ENCODE results near the gene RNASET2. TPM values are rescaled to one million over a fixed set of nuclear protein-coding genes. Genes with fewer than 3 reads are reported as not detected.

Gene RNASET2
- polyA plus RNA-seq, 1 experiment: 28.0 TPM

GRCh38 chr6:166942393-166943168 is 13.8 kb downstream of the RNASET2 start:
- H3K27me3 ChIP-seq (ENCODE audit: control insufficient read depth, insufficient read depth, low read length): no peaks in the 10 kb centered on the region
- ChIA-PET POLR2A (no interaction called here), CTCF (no interaction called here)
- TF ChIP-seq, protein P1, sequence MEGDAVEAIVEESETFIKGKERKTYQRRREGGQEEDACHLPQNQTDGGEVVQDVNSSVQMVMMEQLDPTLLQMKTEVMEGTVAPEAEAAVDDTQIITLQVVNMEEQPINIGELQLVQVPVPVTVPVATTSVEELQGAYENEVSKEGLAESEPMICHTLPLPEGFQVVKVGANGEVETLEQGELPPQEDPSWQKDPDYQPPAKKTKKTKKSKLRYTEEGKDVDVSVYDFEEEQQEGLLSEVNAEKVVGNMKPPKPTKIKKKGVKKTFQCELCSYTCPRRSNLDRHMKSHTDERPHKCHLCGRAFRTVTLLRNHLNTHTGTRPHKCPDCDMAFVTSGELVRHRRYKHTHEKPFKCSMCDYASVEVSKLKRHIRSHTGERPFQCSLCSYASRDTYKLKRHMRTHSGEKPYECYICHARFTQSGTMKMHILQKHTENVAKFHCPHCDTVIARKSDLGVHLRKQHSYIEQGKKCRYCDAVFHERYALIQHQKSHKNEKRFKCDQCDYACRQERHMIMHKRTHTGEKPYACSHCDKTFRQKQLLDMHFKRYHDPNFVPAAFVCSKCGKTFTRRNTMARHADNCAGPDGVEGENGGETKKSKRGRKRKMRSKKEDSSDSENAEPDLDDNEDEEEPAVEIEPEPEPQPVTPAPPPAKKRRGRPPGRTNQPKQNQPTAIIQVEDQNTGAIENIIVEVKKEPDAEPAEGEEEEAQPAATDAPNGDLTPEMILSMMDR (IDR thresholded peaks at IDR 0.05; ENCODE audit: low read depth, low read length): no peak
- H3K4me3 ChIP-seq (ENCODE audit: low read depth, low read length): no peak overlapping the region
- no peak for DNase-seq (ENCODE audit: low read depth, low spot score)
- no peaks in the 10 kb centered on the region for H3K9me3 ChIP-seq (ENCODE audit: control insufficient read depth, insufficient read depth, low read length)
- H3K27ac ChIP-seq (ENCODE audit: low read depth, low read length): no peak overlapping the region

- TF ChIP-seq, protein P1 (IDR thresholded peaks at IDR 0.05; ENCODE audit: low read depth, low read length): no peak
- DNase-seq (ENCODE audit: low read depth, low spot score): no peak
- Histone ChIP-seq H3K9me3 (ENCODE audit: control insufficient read depth, insufficient read depth, low read length) (no peaks in the 10 kb centered on the region), H3K27me3 (ENCODE audit: control insufficient read depth, insufficient read depth, low read length) (no peaks in the 10 kb centered on the region), H3K27ac (ENCODE audit: low read depth, low read length) (no peak overlapping the region), H3K4me3 (ENCODE audit: low read depth, low read length) (no peak overlapping the region)
- ChIA-PET CTCF (interaction anchor here (1.0 kb wide), 1 partner anchor 11 kb away, joined by 3 read pairs; no protein-coding TSS in a partner anchor), POLR2A (no interaction called here)
These were observed 15.7 kb downstream of the RNASET2 start for GRCh38 chr6:166940643-166941068.

- Histone ChIP-seq H3K4me3 (ENCODE audit: low read depth, low read length) (no peak overlapping the region), H3K27me3 (ENCODE audit: control insufficient read depth, insufficient read depth, low read length) (no peaks in the 10 kb centered on the region), H3K9me3 (ENCODE audit: control insufficient read depth, insufficient read depth, low read length) (no peaks in the 10 kb centered on the region), H3K27ac (ENCODE audit: low read depth, low read length) (no peak overlapping the region)
- ChIA-PET CTCF (interaction anchor here (1.0 kb wide), 1 partner anchor 12 kb away, joined by 3 read pairs; no protein-coding TSS in a partner anchor), POLR2A (no interaction called here)
- DNase-seq (ENCODE audit: low read depth, low spot score): no peak
- TF ChIP-seq, protein P1 (IDR thresholded peaks at IDR 0.05; ENCODE audit: low read depth, low read length): no peak
These were observed 16.5 kb downstream of the RNASET2 start for GRCh38 chr6:166939894-166940293.

DNA sequence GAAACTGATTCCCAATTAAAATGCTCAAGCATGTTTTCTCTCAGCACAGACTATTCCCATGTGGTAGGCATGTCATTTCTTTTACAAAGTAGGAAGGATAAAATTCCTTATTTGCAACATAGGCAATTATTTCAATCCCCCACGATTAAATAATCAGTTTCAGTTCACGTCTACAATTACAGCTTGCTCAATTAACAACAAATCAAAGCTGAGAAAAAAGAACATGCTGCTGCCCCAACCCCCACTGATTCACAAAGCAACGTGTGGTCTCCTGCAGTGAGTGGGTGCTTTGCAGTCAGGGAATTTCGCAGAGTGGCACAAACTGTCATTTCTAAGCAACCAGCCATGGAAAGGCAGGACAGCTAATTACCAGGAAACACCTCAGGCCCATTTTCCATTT is 17.0 kb downstream of the RNASET2 start:
- no peak overlapping the region for H3K27ac ChIP-seq (ENCODE audit: low read depth, low read length)
- TF ChIP-seq, protein P1 (IDR thresholded peaks at IDR 0.05; ENCODE audit: low read depth, low read length): no peak
- DNase-seq (ENCODE audit: low read depth, low spot score): no peak
- ChIA-PET CTCF (interaction anchor here (1.0 kb wide), 1 partner anchor 13 kb away, joined by 3 read pairs; no protein-coding TSS in a partner anchor), POLR2A (no interaction called here)
- no peaks in the 10 kb centered on the region for H3K9me3 ChIP-seq (ENCODE audit: control insufficient read depth, insufficient read depth, low read length)
- H3K27me3 ChIP-seq (ENCODE audit: control insufficient read depth, insufficient read depth, low read length): no peaks in the 10 kb centered on the region
- H3K4me3 ChIP-seq (ENCODE audit: low read depth, low read length): no peak overlapping the region

DNA sequence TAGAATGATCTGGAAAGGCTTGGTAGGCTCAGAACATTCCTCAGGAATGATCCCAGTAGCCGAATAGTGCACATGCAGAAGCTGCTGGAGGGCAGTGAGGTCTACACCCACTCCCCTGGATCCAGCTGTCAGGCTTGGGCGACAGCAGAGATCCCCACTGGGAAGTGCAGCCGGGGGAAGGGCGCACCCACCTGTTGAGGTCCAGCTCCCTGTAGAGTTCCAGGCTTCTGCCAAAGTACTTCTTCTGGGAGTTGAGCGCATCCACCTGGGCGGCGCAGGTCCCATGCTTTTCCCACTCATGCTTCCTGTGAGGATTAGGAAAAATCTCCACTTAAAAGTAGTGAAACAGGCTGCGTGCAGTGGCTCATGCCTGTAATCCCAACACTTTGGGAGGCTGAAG is 17.6 kb downstream of the RNASET2 start:
- H3K27me3 ChIP-seq (ENCODE audit: control insufficient read depth, insufficient read depth, low read length): no peaks in the 10 kb centered on the region
- ChIA-PET CTCF (no interaction called here), POLR2A (no interaction called here)
- H3K27ac ChIP-seq (ENCODE audit: low read depth, low read length): no peak overlapping the region
- H3K4me3 ChIP-seq (ENCODE audit: low read depth, low read length): no peak overlapping the region
- no peaks in the 10 kb centered on the region for H3K9me3 ChIP-seq (ENCODE audit: control insufficient read depth, insufficient read depth, low read length)
- TF ChIP-seq, protein P1 (IDR thresholded peaks at IDR 0.05; ENCODE audit: low read depth, low read length): no peak
- no peak for DNase-seq (ENCODE audit: low read depth, low spot score)
